Mesenchymal stem cell (in vitro differentiated cells and primary cell): ENCODE data around the gene CNDP2.
A peak's percentile ranks its signal among the peaks of the same experiment; 100 is the strongest.

ENCODE experiments used
- DNase-seq: peaks from one replicate; pipeline ENCODE4 v3.0.0-alpha.2; 2013
- H2AFZ ChIP-seq: one replicate; pipeline ENCODE4 v1.6.1; 2013; ENCODE audit warnings: low read depth, mild to moderate bottlenecking, control low read depth, inconsistent platforms, low read length, moderate library complexity
- H2AK5ac ChIP-seq: 2 replicates; pipeline ENCODE4 v1.6.1; 2013; ENCODE audit warnings: low read length, moderate library complexity, mild to moderate bottlenecking, inconsistent platforms; ENCODE audit not compliant: severe bottlenecking
- H2BK120ac ChIP-seq: one replicate; pipeline ENCODE4 v1.6.1; 2013; ENCODE audit warnings: low read depth, mild to moderate bottlenecking, inconsistent platforms, low read length, moderate library complexity
- H2BK12ac ChIP-seq, 2 experiments: one replicate each; pipeline ENCODE4 v1.6.1; 2013; ENCODE audit warnings: inconsistent platforms in 2 of 2, low read length in 2 of 2, mild to moderate bottlenecking in 2 of 2, moderate library complexity in 2 of 2, control low read depth in 1 of 2
- H2BK15ac ChIP-seq: one replicate; pipeline ENCODE4 v1.6.1; 2013; ENCODE audit warnings: mild to moderate bottlenecking, low read depth, inconsistent platforms; ENCODE audit not compliant: poor library complexity, severe bottlenecking
- H2BK5ac ChIP-seq: 2 replicates; pipeline ENCODE4 v1.6.1; 2013; ENCODE audit warnings: low read depth, mild to moderate bottlenecking, low read length, control low read depth, inconsistent platforms; ENCODE audit not compliant: poor library complexity, severe bottlenecking
- H3K14ac ChIP-seq, 2 experiments: one replicate each; pipeline ENCODE4 v1.6.1; 2013; ENCODE audit warnings: inconsistent platforms in 2 of 2, low read length in 2 of 2, control low read depth in 1 of 2, mild to moderate bottlenecking in 1 of 2, moderate library complexity in 1 of 2
- H3K18ac ChIP-seq, 2 experiments: one replicate each; pipeline ENCODE4 v1.6.1; 2013; ENCODE audit warnings: inconsistent platforms in 2 of 2, low read length in 2 of 2, control low read depth in 1 of 2, low read depth in 1 of 2, mild to moderate bottlenecking in 1 of 2
- H3K23ac ChIP-seq, 2 experiments: one replicate each; pipeline ENCODE4 v1.6.1; 2013; ENCODE audit warnings: inconsistent platforms in 2 of 2, low read length in 2 of 2, mild to moderate bottlenecking in 2 of 2, moderate library complexity in 2 of 2, control low read depth in 1 of 2
- H3K27ac ChIP-seq: 2 replicates; pipeline ENCODE4 v1.5.1; 2013; ENCODE audit warnings: mild to moderate bottlenecking, moderate library complexity, low read length, control low read depth, inconsistent platforms; ENCODE audit not compliant: poor library complexity, severe bottlenecking
- H3K27me3 ChIP-seq, 2 experiments: 2 replicates each; pipeline versions ENCODE4 v1.6.1 to v1.7.0; 2013; ENCODE audit warnings: low read length in 2 of 2, mild to moderate bottlenecking in 2 of 2, moderate library complexity in 2 of 2, control low read depth in 1 of 2, inconsistent platforms in 1 of 2; ENCODE audit not compliant: control insufficient read depth in 1 of 2, insufficient read depth in 1 of 2
- H3K36me3 ChIP-seq, 2 experiments: 2 replicates each; pipeline versions ENCODE4 v1.6.1 to v1.7.0; 2013; ENCODE audit warnings: low read length in 2 of 2, control low read depth in 1 of 2, inconsistent platforms in 1 of 2, low read depth in 1 of 2, mild to moderate bottlenecking in 1 of 2; ENCODE audit not compliant: insufficient read depth in 2 of 2, control insufficient read depth in 1 of 2
- H3K4ac ChIP-seq, 2 experiments: one replicate each; pipeline ENCODE4 v1.6.1; 2013; ENCODE audit warnings: inconsistent platforms in 2 of 2, low read length in 2 of 2, mild to moderate bottlenecking in 2 of 2, moderate library complexity in 2 of 2, control low read depth in 1 of 2, low read depth in 1 of 2
- H3K4me1 ChIP-seq: 2 replicates; pipeline ENCODE4 v1.6.1; 2013; ENCODE audit warnings: low read depth, low read length, control low read depth; ENCODE audit not compliant: control insufficient read depth, insufficient read depth
- H3K4me2 ChIP-seq: 2 replicates; pipeline ENCODE4 v1.6.1; 2013; ENCODE audit warnings: low read length, mild to moderate bottlenecking, inconsistent platforms; ENCODE audit not compliant: poor library complexity, severe bottlenecking
- H3K4me3 ChIP-seq, 2 experiments: 2 replicates each; pipeline versions ENCODE4 v1.5.1 to v1.7.0; 2013; ENCODE audit warnings: low read length in 2 of 2, mild to moderate bottlenecking in 2 of 2, control low read depth in 1 of 2, low read depth in 1 of 2; ENCODE audit not compliant: insufficient read depth in 1 of 2
- H3K79me1 ChIP-seq: replicated peaks from 2 replicates; pipeline ENCODE4 v1.6.1; 2013; ENCODE audit warnings: mild to moderate bottlenecking, control low read depth, low read length, inconsistent platforms; ENCODE audit not compliant: poor library complexity, severe bottlenecking
- H3K9ac ChIP-seq: 2 replicates; pipeline ENCODE4 v1.7.0; 2013; ENCODE audit warnings: mild to moderate bottlenecking, low read length, moderate library complexity
- H3K9me3 ChIP-seq: 2 replicates; pipeline ENCODE4 v1.7.0; 2013; ENCODE audit warnings: mild to moderate bottlenecking, low read length; ENCODE audit not compliant: control insufficient read depth
- H4K8ac ChIP-seq: one replicate; pipeline ENCODE4 v1.6.1; 2013; ENCODE audit warnings: inconsistent platforms, mild to moderate bottlenecking, low read length, moderate library complexity
- H4K91ac ChIP-seq: one replicate; pipeline ENCODE4 v1.6.1; 2013; ENCODE audit warnings: mild to moderate bottlenecking, low read length, inconsistent platforms
- WGBS: methylation state at CpG from one replicate; pipeline ENCODE4 v1.1.7; 2013; ENCODE audit warnings: mixed read lengths; 5-methylcytosine and 5-hydroxymethylcytosine counted together

The CNDP2 gene

DNA sequence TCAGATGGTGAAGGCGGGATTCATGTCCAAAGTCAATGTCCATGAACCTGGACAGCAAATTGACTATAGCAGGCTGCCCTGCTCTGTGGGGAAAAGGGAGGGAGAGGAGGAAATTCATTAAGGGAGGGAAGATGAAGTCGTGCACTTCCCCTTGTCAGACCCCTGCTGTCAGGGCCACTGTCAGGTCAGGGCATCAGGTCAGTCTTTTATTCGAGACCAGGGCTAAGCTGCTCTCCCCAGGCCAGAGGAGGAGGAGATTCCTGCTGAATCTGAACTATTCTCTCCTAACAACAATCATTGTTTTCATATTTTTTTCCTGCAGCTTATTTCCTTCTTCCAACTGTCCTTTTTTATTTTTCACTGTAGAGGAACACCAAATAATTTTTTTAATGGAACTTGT, 55.3 kb downstream of the CNDP2 start:
- Histone ChIP-seq H2BK15ac (no peak overlapping the region), H3K23ac (no peak overlapping the region), H3K4ac (no peak overlapping the region), H3K9ac (no peak overlapping the region), H3K14ac (no peak overlapping the region), H3K79me1 (no peaks in the 10 kb centered on the region), H2AK5ac (no peak overlapping the region), H3K4me3 (no peak overlapping the region), H3K4me2 (no peak overlapping the region), H3K36me3 (no peaks in the 10 kb centered on the region), H2AFZ (no peak overlapping the region), H3K9me3 (peaks cover 17% of the 10 kb centered on the region), H4K8ac (no peak overlapping the region), H3K4me1 (no peaks in the 10 kb centered on the region), H3K27me3 (peaks cover 20 to 40% of the 10 kb centered on the region in 2 experiments), H3K27ac (no peak overlapping the region), H2BK5ac (no peak overlapping the region), H2BK120ac (no peak overlapping the region), H2BK12ac (no peak overlapping the region), H4K91ac (no peak overlapping the region), H3K18ac (no peak overlapping the region)
- DNase-seq: no peak
- WGBS: 44% methylated on average over 3 of the region's 3 CpGs

DNA sequence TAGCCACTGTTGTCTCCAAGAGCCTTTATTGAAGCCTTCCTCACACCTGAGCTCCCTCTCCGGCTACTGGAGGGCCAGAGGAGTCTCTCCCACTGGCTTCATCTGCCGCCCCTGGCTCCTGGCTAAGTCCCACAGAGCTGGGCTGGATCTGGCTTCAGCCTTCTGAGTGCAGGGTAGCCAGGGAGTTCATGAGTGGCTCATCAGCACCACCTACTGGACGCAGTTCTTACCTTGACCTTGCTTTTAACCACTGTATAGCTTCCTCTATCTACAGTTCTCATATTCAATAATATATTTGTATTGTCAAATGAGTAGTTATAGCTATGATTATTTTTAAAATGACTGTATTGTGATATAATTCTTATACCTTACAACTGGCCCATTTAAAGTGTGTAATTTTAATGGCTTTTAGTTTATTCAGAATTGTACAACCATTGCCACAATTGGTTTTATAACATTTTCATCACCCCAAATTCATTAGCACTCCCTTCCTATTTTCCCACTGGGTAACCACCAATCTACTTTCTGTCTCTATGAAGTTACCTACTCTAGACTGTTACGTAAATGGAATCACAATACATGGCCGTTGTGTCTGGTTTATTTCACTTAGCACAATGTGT, 55.9 kb downstream of the CNDP2 start:
- H3K27me3 ChIP-seq: peaks cover 20 to 44% of the 10 kb centered on the region in 2 experiments
- H3K27ac ChIP-seq: no peak overlapping the region
- H3K79me1 ChIP-seq: no peaks in the 10 kb centered on the region
- no peak overlapping the region for H2BK5ac ChIP-seq
- no peak overlapping the region for H3K4me3 ChIP-seq
- no peak overlapping the region for H2BK120ac ChIP-seq
- no peak overlapping the region for H4K91ac ChIP-seq
- H3K36me3 ChIP-seq: no peaks in the 10 kb centered on the region
- no peak overlapping the region for H3K14ac ChIP-seq
- peak; percentile 81 for DNase-seq
- H4K8ac ChIP-seq: no peak overlapping the region
- no peak overlapping the region for H3K23ac ChIP-seq
- no peak overlapping the region for H3K18ac ChIP-seq
- H3K4me2 ChIP-seq: no peak overlapping the region
- no peak overlapping the region for H2BK15ac ChIP-seq
- 15% methylated on average over 2 of the region's 5 CpGs for WGBS
- no peak overlapping the region for H3K4ac ChIP-seq
- no peak overlapping the region for H2AFZ ChIP-seq
- H3K4me1 ChIP-seq: no peaks in the 10 kb centered on the region
- peaks cover 17% of the 10 kb centered on the region for H3K9me3 ChIP-seq
- H3K9ac ChIP-seq: no peak overlapping the region
- no peak overlapping the region for H2AK5ac ChIP-seq
- H2BK12ac ChIP-seq: no peak overlapping the region

DNA sequence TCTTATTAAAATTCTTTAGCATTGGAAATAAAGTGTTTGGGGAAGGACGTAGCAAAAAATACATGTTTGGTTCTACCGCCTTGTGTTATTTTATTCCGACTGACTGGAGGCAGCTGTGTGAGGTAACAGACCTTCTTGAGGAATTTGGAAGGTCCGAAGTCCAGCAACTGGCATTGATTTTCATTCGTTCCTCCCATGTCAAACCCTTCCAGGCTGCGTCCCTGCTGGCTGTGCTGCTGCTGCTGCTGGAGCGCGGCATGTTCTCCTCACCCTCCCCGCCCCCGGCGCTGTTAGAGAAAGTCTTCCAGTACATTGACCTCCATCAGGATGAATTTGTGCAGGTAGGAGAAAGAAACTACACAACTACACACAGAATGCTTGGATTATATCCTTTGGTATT, 60.0 kb downstream of the CNDP2 start:
- H2AFZ ChIP-seq: no peak overlapping the region
- 97% methylated on average over 11 of the region's 11 CpGs for WGBS
- no peak overlapping the region for H3K18ac ChIP-seq
- no peak overlapping the region for H3K14ac ChIP-seq
- no peak overlapping the region for H2BK120ac ChIP-seq
- no peaks in the 10 kb centered on the region for H3K4me1 ChIP-seq
- H3K4me2 ChIP-seq: no peak overlapping the region
- H3K27me3 ChIP-seq: peaks cover 20 to 64% of the 10 kb centered on the region in 2 experiments
- DNase-seq: no peak
- H2AK5ac ChIP-seq: no peak overlapping the region
- no peaks in the 10 kb centered on the region for H3K79me1 ChIP-seq
- no peak overlapping the region for H3K27ac ChIP-seq
- no peak overlapping the region for H3K4ac ChIP-seq
- H3K23ac ChIP-seq: no peak overlapping the region
- no peak overlapping the region for H4K8ac ChIP-seq
- no peaks in the 10 kb centered on the region for H3K9me3 ChIP-seq
- H2BK12ac ChIP-seq: no peak overlapping the region
- H4K91ac ChIP-seq: no peak overlapping the region
- no peak overlapping the region for H2BK5ac ChIP-seq
- no peak overlapping the region for H2BK15ac ChIP-seq
- no peak overlapping the region for H3K9ac ChIP-seq
- no peaks in the 10 kb centered on the region for H3K36me3 ChIP-seq
- H3K4me3 ChIP-seq: no peak overlapping the region

DNA sequence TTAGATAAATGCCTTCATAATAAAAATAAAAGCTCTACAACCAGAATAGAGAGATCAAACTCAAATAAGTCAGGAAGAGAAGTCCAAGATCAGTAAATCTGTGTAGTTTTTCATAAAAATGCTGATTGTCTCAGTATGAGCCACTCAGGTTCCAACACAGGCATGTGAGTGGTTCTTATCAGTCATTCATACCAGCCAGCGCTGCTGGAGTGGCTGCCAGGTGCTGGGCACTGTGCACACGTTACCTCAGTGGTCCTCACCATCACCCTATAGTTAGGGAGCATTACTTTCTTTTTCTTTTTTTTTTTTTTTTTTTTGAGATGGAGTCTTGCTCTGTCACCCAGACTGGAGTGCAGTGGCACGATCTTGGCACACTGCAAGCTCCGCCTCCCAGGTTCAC, 61.9 kb downstream of the CNDP2 start:
- H3K27me3 ChIP-seq: peaks cover 29 to 64% of the 10 kb centered on the region in 2 experiments
- no peak overlapping the region for H3K14ac ChIP-seq
- H3K9ac ChIP-seq: no peak overlapping the region
- no peak overlapping the region for H2AFZ ChIP-seq
- no peak overlapping the region for H3K4me3 ChIP-seq
- H3K9me3 ChIP-seq: no peaks in the 10 kb centered on the region
- H2BK15ac ChIP-seq: no peak overlapping the region
- no peak overlapping the region for H3K27ac ChIP-seq
- H3K23ac ChIP-seq: no peak overlapping the region
- H2AK5ac ChIP-seq: no peak overlapping the region
- H4K91ac ChIP-seq: no peak overlapping the region
- H3K4ac ChIP-seq: no peak overlapping the region
- no peak for DNase-seq
- H4K8ac ChIP-seq: no peak overlapping the region
- no peak overlapping the region for H2BK120ac ChIP-seq
- no peak overlapping the region for H2BK12ac ChIP-seq
- no peak overlapping the region for H3K4me2 ChIP-seq
- 62% methylated on average over 3 of the region's 4 CpGs for WGBS
- no peaks in the 10 kb centered on the region for H3K79me1 ChIP-seq
- H3K18ac ChIP-seq: no peak overlapping the region
- H3K4me1 ChIP-seq: no peaks in the 10 kb centered on the region
- no peak overlapping the region for H2BK5ac ChIP-seq
- no peaks in the 10 kb centered on the region for H3K36me3 ChIP-seq
